Occipital lobe (tissue), 2 donors: ENCODE measurements around the gene GEMIN7. TPM values are rescaled to one million over a fixed set of nuclear protein-coding genes. Genes with fewer than 3 reads are reported as not detected.
"Not testable (repeated sequence)": the region's sequence is repeated elsewhere in the genome, so short reads cannot be mapped to it uniquely, and the experiment has no call there.

Source experiments
- DNase-seq: peaks from one replicate; lab custom pipeline; 2025; lab: John Stamatoyannopoulos, UW
- total RNA-seq: library from RNA; depleted of rRNA; stranded (reverse); fragments of >200 nt; gene quantifications from one replicate; pipeline ENCODE4 v1.2.3, GENCODE V29; 2014

The GEMIN7 gene
- total RNA-seq, 1 donor from 2014 or later: 13.3 TPM

GRCh38 chr19:45103508-45104319 lies 24.7 kb downstream of the GEMIN7 start:
- DNase-seq: no peak

- DNase-seq: no peak
Observed at GRCh38 chr19:45104658-45105349, 25.7 kb downstream of the GEMIN7 start.

GRCh38 chr19:45106363-45106762 lies 27.3 kb downstream of the GEMIN7 start:
- DNase-seq: not testable (repeated sequence)

GRCh38 chr19:45107621-45108150 lies 28.6 kb downstream of the GEMIN7 start:
- no peak for DNase-seq

GRCh38 chr19:45110851-45111266 lies 31.8 kb downstream of the GEMIN7 start:
- no peak for DNase-seq

GRCh38 chr19:45112111-45112827 lies 33.2 kb downstream of the GEMIN7 start:
- DNase-seq: no peak

GRCh38 chr19:45113628-45114027 lies 34.6 kb downstream of the GEMIN7 start:
- no peak for DNase-seq

- DNase-seq: no peak
Observed at GRCh38 chr19:45114116-45114515, 35.1 kb downstream of the GEMIN7 start.

- no peak for DNase-seq
Observed at GRCh38 chr19:45115809-45116615, 37.0 kb downstream of the GEMIN7 start.

GRCh38 chr19:45117167-45117594 lies 38.1 kb downstream of the GEMIN7 start:
- no peak for DNase-seq

- no peak for DNase-seq
Observed at GRCh38 chr19:45117671-45118070, 38.6 kb downstream of the GEMIN7 start.

GRCh38 chr19:45118106-45118505 lies 39.0 kb downstream of the GEMIN7 start:
- DNase-seq: no peak

GRCh38 chr19:45118591-45119355 lies 39.7 kb downstream of the GEMIN7 start:
- DNase-seq: not testable (repeated sequence)

- DNase-seq: no peak
Observed at GRCh38 chr19:45119582-45119981, 40.5 kb downstream of the GEMIN7 start.

- no peak for DNase-seq
Observed at GRCh38 chr19:45121827-45122345, 42.8 kb downstream of the GEMIN7 start.

- no peak for DNase-seq
Observed at GRCh38 chr19:45122832-45123231, 43.8 kb downstream of the GEMIN7 start.

GRCh38 chr19:45123440-45123850 lies 44.4 kb downstream of the GEMIN7 start:
- no peak for DNase-seq

- DNase-seq: no peak
Observed at GRCh38 chr19:45124021-45124420, 45.0 kb downstream of the GEMIN7 start.

- DNase-seq: no peak
Observed at GRCh38 chr19:45125360-45125759, 46.3 kb downstream of the GEMIN7 start.

- DNase-seq: no peak
Observed at GRCh38 chr19:45125975-45126493, 47.0 kb downstream of the GEMIN7 start.
